Measurements from ENCODE around the gene SKIDA1. TPM values are rescaled to one million over a fixed set of nuclear protein-coding genes. Genes with fewer than 3 reads are reported as not detected.

SKIDA1 gene
- total RNA-seq, 2 donors from 2014 or later: 1.9 to 2.0 TPM

- intact Hi-C loops (cut with DNase I): loop anchor here (2.0 to 10.0 kb wide), 7 partner anchors 38 to 470 kb away; partner anchors contain the start of gene MLLT10 (in 1 of the 2)
- DNase-seq (peak; percentile 69), ATAC-seq (peak; percentile 39 to 59)
Measured at GRCh38 chr10:21494191-21495001, 31.1 kb downstream of the SKIDA1 start.

GRCh38 chr10:21493784-21494183 is 31.7 kb downstream of the SKIDA1 start:
- DNase-seq: no peak
- intact Hi-C loops (cut with DNase I): loop anchor here (2.0 to 10.0 kb wide), 5 partner anchors 215 to 471 kb away; no protein-coding TSS in a partner anchor
- no peak for ATAC-seq

GRCh38 chr10:21492421-21492820 is 33.1 kb downstream of the SKIDA1 start:
- intact Hi-C loops (cut with DNase I): loop anchor here (10.0 kb wide), 3 partner anchors 242 to 472 kb away; no protein-coding TSS in a partner anchor
- ATAC-seq: no peak

GRCh38 chr10:21490711-21491105 is 34.8 kb downstream of the SKIDA1 start:
- no peak for DNase-seq
- no peak for ATAC-seq
- intact Hi-C loops (cut with DNase I): loop anchor here (10.0 kb wide), 3 partner anchors 244 to 474 kb away; no protein-coding TSS in a partner anchor

More at GRCh38 chr10:21492421-21492820, 33.1 kb downstream of the SKIDA1 start:
- no peak for DNase-seq

- no peak for ATAC-seq
- intact Hi-C loops (cut with DNase I): loop anchor here (10.0 kb wide), 3 partner anchors 245 to 475 kb away; no protein-coding TSS in a partner anchor
- no peak for DNase-seq
Measured at GRCh38 chr10:21490028-21490710, 35.3 kb downstream of the SKIDA1 start.

GRCh38 chr10:21488957-21489446 is 36.5 kb downstream of the SKIDA1 start:
- DNase-seq: no peak
- ATAC-seq: no peak
- intact Hi-C loops (cut with DNase I): no loop called here

GRCh38 chr10:21488246-21488956 is 37.1 kb downstream of the SKIDA1 start:
- ATAC-seq: peak in 1 of 2 donors; percentile 23
- no peak for DNase-seq
- intact Hi-C loops (cut with DNase I): no loop called here

- intact Hi-C loops (cut with DNase I): no loop called here
- ATAC-seq (no peak), DNase-seq (no peak)
Measured at GRCh38 chr10:21487416-21488180, 37.9 kb downstream of the SKIDA1 start.

- intact Hi-C loops (cut with DNase I): no loop called here
- no peak for DNase-seq
- ATAC-seq: no peak
Measured at GRCh38 chr10:21482821-21483220, 42.7 kb downstream of the SKIDA1 start.

- intact Hi-C loops (cut with DNase I): no loop called here
- no peak for ATAC-seq
- DNase-seq: no peak
Measured at GRCh38 chr10:21481407-21481806, 44.1 kb downstream of the SKIDA1 start.

GRCh38 chr10:21479570-21480315 is 45.7 kb downstream of the SKIDA1 start:
- DNase-seq (no peak), ATAC-seq (no peak)
- intact Hi-C loops (cut with DNase I): no loop called here

GRCh38 chr10:21475393-21475792 is 50.1 kb downstream of the SKIDA1 start:
- intact Hi-C loops (cut with DNase I): no loop called here
- DNase-seq (no peak), ATAC-seq (no peak)

- intact Hi-C loops (cut with DNase I): no loop called here
- no peak for ATAC-seq
- no peak for DNase-seq
Measured at GRCh38 chr10:21473541-21473940, 51.9 kb downstream of the SKIDA1 start.

GRCh38 chr10:21473135-21473534 is 52.3 kb downstream of the SKIDA1 start:
- intact Hi-C loops (cut with DNase I): no loop called here
- DNase-seq (no peak), ATAC-seq (no peak)

- DNase-seq (no peak), ATAC-seq (no peak)
- intact Hi-C loops (cut with DNase I): no loop called here
Measured at GRCh38 chr10:21468086-21468485, 57.4 kb downstream of the SKIDA1 start.

GRCh38 chr10:21467633-21468032 is 57.8 kb downstream of the SKIDA1 start:
- ATAC-seq: no peak
- no peak for DNase-seq
- intact Hi-C loops (cut with DNase I): no loop called here

GRCh38 chr10:21464134-21464533 is 61.3 kb downstream of the SKIDA1 start:
- DNase-seq (no peak), ATAC-seq (no peak)
- intact Hi-C loops (cut with DNase I): no loop called here
